Ishikawa (cell line): ENCODE results near the gene PCBD2.

Experiments used
- CREB1 ChIP-seq: IDR thresholded peaks from 2 replicates; pipeline ENCODE4 v1.6.1; 2012; ENCODE audit warnings: low read depth
- EP300 ChIP-seq: IDR thresholded peaks from 2 replicates; pipeline ENCODE4 v1.6.1; 2012; ENCODE audit warnings: borderline replicate concordance
- FOXM1 ChIP-seq: IDR thresholded peaks from 2 replicates; pipeline ENCODE4 v1.6.1; 2012; ENCODE audit warnings: low read depth, borderline replicate concordance
- TCF12 ChIP-seq: IDR thresholded peaks from 2 replicates; pipeline ENCODE4 v1.6.1; 2012; ENCODE audit warnings: low read depth
- YY1 ChIP-seq: IDR thresholded peaks from 2 replicates; pipeline ENCODE4 v1.6.1; 2012; ENCODE audit warnings: low read depth
- TF ChIP-seq, protein P1 (sequence below): IDR thresholded peaks from 2 replicates; pipeline ENCODE4 v1.6.1; 2012
- TF ChIP-seq, protein P2 (sequence below): IDR thresholded peaks from 2 replicates; pipeline ENCODE4 v1.6.1; 2012; ENCODE audit warnings: low read depth, mild to moderate bottlenecking
- TF ChIP-seq, protein P3 (sequence below): IDR thresholded peaks from 2 replicates; pipeline ENCODE4 v1.6.1; 2012

DNA sequence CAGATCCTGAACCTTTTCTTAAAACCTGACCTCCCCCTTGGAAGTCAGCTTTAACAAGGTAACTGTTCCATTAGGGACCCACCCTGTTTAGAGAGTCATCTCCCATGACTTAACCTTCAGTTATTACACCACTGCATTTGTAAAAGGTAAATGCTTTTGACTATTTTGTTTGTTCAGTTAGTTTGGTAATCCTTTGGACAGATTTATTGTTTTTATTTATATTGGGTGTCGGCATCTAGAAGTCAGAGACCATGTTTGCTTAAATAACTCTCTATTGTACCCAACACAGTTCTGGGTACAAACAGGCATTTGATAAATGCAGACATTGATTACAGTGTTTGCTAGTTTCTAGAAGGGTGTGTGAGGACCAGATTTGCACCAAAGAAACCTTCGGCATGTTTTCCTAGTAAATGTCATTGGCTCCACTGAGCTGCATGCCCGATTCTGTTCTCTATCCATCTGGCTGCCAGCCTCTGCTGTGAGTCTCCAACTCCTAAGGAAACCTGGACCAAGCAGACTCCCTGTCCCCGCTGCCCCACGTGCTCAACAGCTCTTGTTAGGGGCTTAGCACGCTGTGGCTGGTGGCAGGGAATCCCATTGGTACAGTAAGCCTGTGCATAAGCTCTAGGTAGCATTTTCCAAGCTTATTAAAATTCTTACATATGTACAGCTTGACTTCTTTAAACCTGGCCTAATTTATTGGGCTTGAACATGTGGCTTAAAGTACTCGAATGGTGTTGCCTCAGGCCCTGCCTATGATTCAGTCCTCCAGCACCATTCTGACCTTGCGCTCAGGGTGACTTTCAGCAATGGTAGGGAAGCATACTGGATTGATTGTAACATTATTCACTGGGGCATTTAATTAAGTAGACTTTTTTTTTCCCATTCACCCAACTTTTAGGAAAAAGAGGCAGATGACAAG is 6.6 kb downstream of the PCBD2 start:
- TF ChIP-seq EP300 (no peak), FOXM1 (no peak), CREB1 (no peak), YY1 (no peak), TCF12 (no peak)
- TF ChIP-seq, protein P1, sequence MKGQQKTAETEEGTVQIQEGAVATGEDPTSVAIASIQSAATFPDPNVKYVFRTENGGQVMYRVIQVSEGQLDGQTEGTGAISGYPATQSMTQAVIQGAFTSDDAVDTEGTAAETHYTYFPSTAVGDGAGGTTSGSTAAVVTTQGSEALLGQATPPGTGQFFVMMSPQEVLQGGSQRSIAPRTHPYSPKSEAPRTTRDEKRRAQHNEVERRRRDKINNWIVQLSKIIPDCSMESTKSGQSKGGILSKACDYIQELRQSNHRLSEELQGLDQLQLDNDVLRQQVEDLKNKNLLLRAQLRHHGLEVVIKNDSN = no peak
- TF ChIP-seq, protein P2, sequence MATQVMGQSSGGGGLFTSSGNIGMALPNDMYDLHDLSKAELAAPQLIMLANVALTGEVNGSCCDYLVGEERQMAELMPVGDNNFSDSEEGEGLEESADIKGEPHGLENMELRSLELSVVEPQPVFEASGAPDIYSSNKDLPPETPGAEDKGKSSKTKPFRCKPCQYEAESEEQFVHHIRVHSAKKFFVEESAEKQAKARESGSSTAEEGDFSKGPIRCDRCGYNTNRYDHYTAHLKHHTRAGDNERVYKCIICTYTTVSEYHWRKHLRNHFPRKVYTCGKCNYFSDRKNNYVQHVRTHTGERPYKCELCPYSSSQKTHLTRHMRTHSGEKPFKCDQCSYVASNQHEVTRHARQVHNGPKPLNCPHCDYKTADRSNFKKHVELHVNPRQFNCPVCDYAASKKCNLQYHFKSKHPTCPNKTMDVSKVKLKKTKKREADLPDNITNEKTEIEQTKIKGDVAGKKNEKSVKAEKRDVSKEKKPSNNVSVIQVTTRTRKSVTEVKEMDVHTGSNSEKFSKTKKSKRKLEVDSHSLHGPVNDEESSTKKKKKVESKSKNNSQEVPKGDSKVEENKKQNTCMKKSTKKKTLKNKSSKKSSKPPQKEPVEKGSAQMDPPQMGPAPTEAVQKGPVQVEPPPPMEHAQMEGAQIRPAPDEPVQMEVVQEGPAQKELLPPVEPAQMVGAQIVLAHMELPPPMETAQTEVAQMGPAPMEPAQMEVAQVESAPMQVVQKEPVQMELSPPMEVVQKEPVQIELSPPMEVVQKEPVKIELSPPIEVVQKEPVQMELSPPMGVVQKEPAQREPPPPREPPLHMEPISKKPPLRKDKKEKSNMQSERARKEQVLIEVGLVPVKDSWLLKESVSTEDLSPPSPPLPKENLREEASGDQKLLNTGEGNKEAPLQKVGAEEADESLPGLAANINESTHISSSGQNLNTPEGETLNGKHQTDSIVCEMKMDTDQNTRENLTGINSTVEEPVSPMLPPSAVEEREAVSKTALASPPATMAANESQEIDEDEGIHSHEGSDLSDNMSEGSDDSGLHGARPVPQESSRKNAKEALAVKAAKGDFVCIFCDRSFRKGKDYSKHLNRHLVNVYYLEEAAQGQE = no peak
- TF ChIP-seq, protein P3, sequence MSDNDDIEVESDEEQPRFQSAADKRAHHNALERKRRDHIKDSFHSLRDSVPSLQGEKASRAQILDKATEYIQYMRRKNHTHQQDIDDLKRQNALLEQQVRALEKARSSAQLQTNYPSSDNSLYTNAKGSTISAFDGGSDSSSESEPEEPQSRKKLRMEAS = no peak
